Stomach (tissue), 9 donors: ENCODE measurements around the gene USP32. TPM values are rescaled to one million over a fixed set of nuclear protein-coding genes. Genes with fewer than 3 reads are reported as not detected.

Experiments used
- DNase-seq, 2 donors: peaks; one replicate each; pipeline versions ENCODE4 v3.0.0 to v3.0.0-alpha.2; 2013 to 2019
- H3K27ac ChIP-seq, 5 donors: fragments of 200-600 bp in 4 of 5; sonication (generic) in 4 of 5; one replicate each; pipeline ENCODE4 v1.5.1; 2013 to 2019; ENCODE audit warnings: mild to moderate bottlenecking in 1 of 5, moderate library complexity in 1 of 5
- H3K27me3 ChIP-seq, 3 donors: fragments of 200-600 bp; sonication (generic); one replicate each; pipeline ENCODE4 v1.5.1; 2017 to 2019; ENCODE audit warnings: mixed run types in 1 of 3
- H3K36me3 ChIP-seq, 4 donors: fragments of 200-600 bp; sonication (generic); 1 replicate in 3 of 4; 2 replicates in 1 of 4; pipeline ENCODE4 v1.5.1; 2016 to 2019
- H3K4me1 ChIP-seq, 4 donors: fragments of 200-600 bp; sonication (generic); one replicate each; pipeline ENCODE4 v1.5.1; 2016 to 2019
- H3K4me3 ChIP-seq, 4 donors: fragments of 200-600 bp; sonication (generic) in 3 of 4; one replicate each; pipeline ENCODE4 v1.5.1; 2016 to 2019; ENCODE audit warnings: mild to moderate bottlenecking in 1 of 4
- H3K9me3 ChIP-seq, 4 donors: fragments of 200-600 bp; sonication (generic); one replicate each; pipeline ENCODE4 v1.5.1; 2016 to 2019
- CTCF ChIP-seq, 7 experiments: fragments of 450-650 bp in 4 of 7; fragments of 200-600 bp in 3 of 7; sonication (generic) in 3 of 7; IDR thresholded peaks; one replicate each; pipeline ENCODE4 v1.5.1; 2016 to 2019; ENCODE audit warnings: antibody characterized with exemption in 7 of 7, control low read depth in 2 of 7, mild to moderate bottlenecking in 1 of 7
- EP300 ChIP-seq: sonication (generic); formaldehyde crosslinking; IDR thresholded peaks from one replicate; pipeline ENCODE4 v1.6.1; 2017; ENCODE audit warnings: antibody characterized with exemption
- POLR2A ChIP-seq, 4 donors: fragments of 450-650 bp; IDR thresholded peaks; one replicate each; pipeline ENCODE4 v1.6.1; 2016; ENCODE audit warnings: antibody characterized with exemption in 4 of 4, control low read depth in 2 of 4, mild to moderate bottlenecking in 1 of 4, moderate library complexity in 1 of 4
- POLR2AphosphoS5 ChIP-seq, 3 donors: sonication (generic); formaldehyde crosslinking; IDR thresholded peaks; one replicate each; pipeline ENCODE4 v1.6.1; 2016; ENCODE audit warnings: antibody characterized with exemption in 3 of 3
- WGBS, 5 donors: extraction: QIAGEN DNeasy Blood & Tissue Kit in 3 of 5; methylation state at CpG; one replicate each; pipeline versions ENCODE4 v1.1.5 to v1.1.7; 2013 to 2018; 5-methylcytosine and 5-hydroxymethylcytosine counted together
- intact Hi-C: fragments of 100-400 bp; cut with DNase I; formaldehyde crosslinking; loops from one replicate; pipeline ENCODE4 v1.15.1; 2023; ENCODE audit warnings: low total_unique reads
- polyA plus RNA-seq, 3 donors: library from polyadenylated mRNA; stranded (reverse); fragments of 200-250 nt; gene quantifications; one replicate each; pipeline ENCODE4 v1.2.3, GENCODE V29; 2013
- total RNA-seq, 5 donors: library from RNA; depleted of rRNA; stranded (reverse); fragments of >200 nt; gene quantifications; one replicate each; pipeline versions ENCODE4 v1.1.0 to v1.2.3, GENCODE V29; 2014 to 2016
- donor health status: healthy with polysubstance abuse.
- donor health status: Bipolar disorder and iron deficiency.
- donor health status: healthy.

The USP32 gene
- total and polyA plus RNA-seq, 8 donors: 7.5 to 70.9 (median 16.0) TPM

DNA sequence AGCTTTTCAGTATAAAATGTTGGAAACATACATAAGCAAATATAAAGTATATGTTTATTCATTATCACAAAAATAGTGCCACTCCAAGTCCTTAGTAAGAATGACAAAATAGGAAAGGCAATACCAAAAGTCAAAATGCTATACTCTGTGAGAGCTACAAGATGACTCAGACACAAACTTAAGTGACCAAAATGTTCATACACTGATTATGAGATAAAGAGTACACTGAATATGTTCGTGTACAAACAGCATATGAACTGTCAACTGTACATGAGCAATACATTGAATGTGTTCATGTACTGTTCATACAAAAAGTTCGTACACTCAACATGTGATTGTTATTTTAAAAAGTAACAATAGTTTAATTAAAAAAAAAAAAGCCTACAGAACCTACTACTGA, 138.9 kb downstream of the USP32 start:
- WGBS, 5 donors: 86 to 93% (median 89%) methylated on average over 2 of the region's 2 CpGs
- TF ChIP-seq POLR2A (IDR thresholded peaks at IDR 0.05): no peak
- no peak for TF ChIP-seq POLR2AphosphoS5 (IDR thresholded peaks at IDR 0.05)
- TF ChIP-seq CTCF (IDR thresholded peaks at IDR 0.05): no peak
- Histone ChIP-seq H3K27me3 (no peaks in the 10 kb centered on the region), H3K9me3 (no peaks in the 10 kb centered on the region), H3K36me3 (peaks cover 0 to 73% (median 42%) of the 10 kb centered on the region in 4 donors), H3K27ac (no peak overlapping the region), H3K4me3 (no peak overlapping the region), H3K4me1 (no peaks in the 10 kb centered on the region)
- no peak for DNase-seq
- intact Hi-C loops: no loop called here

GRCh38 chr17:60252459-60252858, 139.5 kb downstream of the USP32 start:
- Histone ChIP-seq H3K36me3 (peaks cover 0 to 67% (median 38%) of the 10 kb centered on the region in 4 donors), H3K9me3 (no peaks in the 10 kb centered on the region), H3K4me1 (no peaks in the 10 kb centered on the region), H3K27ac (no peak overlapping the region), H3K4me3 (no peak overlapping the region), H3K27me3 (no peaks in the 10 kb centered on the region)
- DNase-seq: no peak
- no peak for TF ChIP-seq POLR2A (IDR thresholded peaks at IDR 0.05)
- TF ChIP-seq CTCF (IDR thresholded peaks at IDR 0.05): no peak
- TF ChIP-seq EP300: no peak
- TF ChIP-seq POLR2AphosphoS5 (IDR thresholded peaks at IDR 0.05): no peak
- intact Hi-C loops: no loop called here
- 90 to 100% (median 93%) methylated on average over 1 of the region's 1 CpG for WGBS, 5 donors

DNA sequence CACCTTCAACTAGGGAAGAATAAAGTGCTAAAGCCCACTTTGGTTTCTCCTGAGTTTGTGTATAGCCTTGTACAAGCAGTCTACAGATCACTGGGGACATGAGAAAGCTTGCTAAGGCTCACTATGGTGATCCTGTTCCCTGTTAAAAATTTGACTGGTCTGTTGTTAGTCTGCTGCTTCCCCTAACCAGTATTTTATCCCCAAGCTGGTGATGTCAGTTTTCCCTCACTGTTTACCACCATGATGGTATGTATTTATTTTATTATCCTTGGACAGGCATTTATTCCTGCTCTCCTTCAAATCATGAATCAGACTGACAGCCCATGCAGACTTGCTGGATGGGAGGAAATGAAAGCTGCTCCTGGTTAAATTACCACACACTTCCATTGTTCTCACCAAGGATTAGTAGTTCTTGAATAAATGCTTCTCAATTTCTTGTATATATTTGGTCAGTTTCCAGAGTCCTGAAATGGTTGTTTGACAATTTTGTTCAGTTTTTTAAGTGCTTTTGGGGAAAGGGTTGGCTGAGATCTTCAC, 142.6 kb downstream of the USP32 start:
- Histone ChIP-seq H3K27ac (no peak overlapping the region), H3K36me3 (peaks cover 0 to 45% (median 26%) of the 10 kb centered on the region in 4 donors), H3K27me3 (no peaks in the 10 kb centered on the region), H3K4me1 (no peaks in the 10 kb centered on the region), H3K4me3 (no peak overlapping the region), H3K9me3 (no peaks in the 10 kb centered on the region)
- TF ChIP-seq CTCF (IDR thresholded peaks at IDR 0.05) (no peak), POLR2A (IDR thresholded peaks at IDR 0.05) (no peak), POLR2AphosphoS5 (IDR thresholded peaks at IDR 0.05) (no peak), EP300 (no peak)
- DNase-seq: no peak
- intact Hi-C loops: no loop called here

GRCh38 chr17:60248618-60249289, 143.2 kb downstream of the USP32 start:
- 77 to 85% (median 79%) methylated on average over 5 of the region's 5 CpGs for WGBS, 5 donors
- Histone ChIP-seq H3K4me3 (no peak overlapping the region), H3K36me3 (peaks cover 0 to 39% (median 20%) of the 10 kb centered on the region in 4 donors), H3K27ac (no peak overlapping the region), H3K9me3 (no peaks in the 10 kb centered on the region), H3K27me3 (no peaks in the 10 kb centered on the region), H3K4me1 (no peaks in the 10 kb centered on the region)
- no peak for TF ChIP-seq POLR2AphosphoS5 (IDR thresholded peaks at IDR 0.05)
- TF ChIP-seq EP300: no peak
- TF ChIP-seq POLR2A (IDR thresholded peaks at IDR 0.05): no peak
- TF ChIP-seq CTCF (IDR thresholded peaks at IDR 0.05): no peak
- DNase-seq: no peak
- intact Hi-C loops: no loop called here
